Stimulated activated CD8-positive, alpha-beta memory T cell treated with anti-CD3 and anti-CD28 coated beads, Interleukin-12 subunit alpha, Interleukin-12 subunit beta, amount 100 ng/mL, for 1 hour (primary cell): Measurements from ENCODE around the gene XRCC1.
"Not testable (repeated sequence)": the region's sequence is repeated elsewhere in the genome, so short reads cannot be mapped to it uniquely, and the experiment has no call there.

Source experiments
- DNase-seq: peaks from one replicate; pipeline ENCODE4 v3.0.0-alpha.2; 2020; ENCODE audit warnings: low read depth

Gene XRCC1

GRCh38 chr19:43600326-43600725 is 25.0 kb upstream of the XRCC1 start:
- not testable (repeated sequence) for DNase-seq

DNA sequence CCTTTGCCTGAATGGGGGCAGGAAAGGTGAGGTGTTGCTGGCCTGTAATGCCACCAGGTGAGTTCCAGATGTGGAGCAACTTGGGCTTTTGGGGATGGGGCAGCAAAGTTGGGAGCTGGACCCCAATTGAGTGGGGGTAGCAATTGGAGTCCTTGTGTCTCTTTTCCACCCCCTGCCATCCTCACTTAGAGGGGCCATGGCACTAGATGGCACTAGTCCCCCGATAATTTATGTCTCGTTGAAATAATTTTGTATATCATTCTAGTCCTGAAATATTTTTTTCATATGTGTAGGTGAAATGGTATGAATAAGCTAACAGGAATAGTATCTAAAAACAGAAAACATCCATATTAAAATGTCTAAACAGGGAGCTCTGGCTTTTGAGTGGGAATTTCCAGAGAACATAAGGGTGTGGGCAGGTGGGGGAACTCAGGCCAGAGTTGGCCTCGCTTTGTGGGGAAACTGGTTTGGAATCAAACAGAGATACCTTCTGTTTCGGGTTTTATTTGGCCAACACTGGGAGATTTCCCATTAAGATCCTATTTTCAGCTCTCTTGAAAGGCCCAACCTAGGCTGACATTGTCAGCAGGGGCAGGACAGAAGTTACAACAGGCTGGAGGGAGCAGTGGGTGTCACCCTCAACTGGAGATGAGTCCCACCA is 24.4 kb upstream of the XRCC1 start:
- no peak for DNase-seq

- DNase-seq: no peak
These were observed 23.3 kb upstream of the XRCC1 start for GRCh38 chr19:43598445-43599240.

DNA sequence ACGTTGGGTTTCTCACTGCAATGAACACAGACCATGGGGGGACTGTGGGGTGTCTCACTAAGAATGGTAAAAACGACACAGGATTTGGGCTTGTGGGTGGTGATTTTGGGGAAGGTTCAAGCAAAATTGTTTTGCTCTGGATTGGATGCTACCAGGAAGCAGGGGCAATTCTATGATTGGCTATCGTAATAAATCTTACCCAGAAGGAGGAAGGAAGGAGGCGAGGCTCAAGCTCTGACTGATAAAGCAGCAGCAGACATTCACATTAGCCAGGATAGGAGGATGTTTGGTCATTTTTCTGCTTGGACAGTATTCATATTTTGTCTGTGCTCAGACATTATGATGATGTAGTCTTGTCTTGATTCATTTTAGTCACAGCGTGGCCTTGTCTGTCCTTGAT is 22.5 kb upstream of the XRCC1 start:
- no peak for DNase-seq

DNA sequence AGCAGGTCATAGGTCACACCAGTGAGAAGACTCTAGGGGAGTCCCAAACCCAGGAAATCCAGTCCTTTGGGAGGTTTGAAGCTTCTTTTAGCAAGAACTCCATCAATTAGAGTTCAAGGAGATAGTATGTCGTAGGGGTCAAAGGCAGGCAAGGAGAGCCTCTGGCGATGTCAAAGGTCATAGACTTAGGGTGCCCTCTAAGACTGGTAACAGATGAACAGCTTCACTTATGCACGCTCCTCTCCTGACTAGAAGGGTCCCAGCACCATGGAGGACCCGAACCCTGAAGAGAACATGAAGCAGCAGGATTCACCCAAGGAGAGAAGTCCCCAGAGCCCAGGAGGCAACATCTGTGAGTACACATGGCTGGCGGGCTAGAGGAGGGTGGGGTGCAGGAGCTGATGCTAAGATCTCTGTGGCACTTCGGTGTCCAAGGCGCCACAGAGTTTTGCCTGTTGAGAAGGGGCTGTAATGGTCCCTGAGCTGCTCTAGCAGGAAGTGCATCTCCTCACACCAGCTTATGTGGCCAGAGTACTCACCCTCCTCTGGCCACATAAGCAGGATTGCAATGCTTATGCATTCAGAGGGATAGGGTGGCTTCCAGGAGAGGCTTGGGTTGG is 21.6 kb upstream of the XRCC1 start:
- DNase-seq: no peak

GRCh38 chr19:43595999-43596841 is 20.9 kb upstream of the XRCC1 start, which contains the start of the genes IRGQ and ZNF576:
TSS of gene IRGQ (minus strand) at chr19:43596134. CDS start at chr19:43595338, 796 bp downstream.
TSS of gene ZNF576 (plus strand) at chr19:43596595. CDS start at chr19:43597109, 514 bp downstream.
- peak; percentile 100 for DNase-seq

GRCh38 chr19:43595605-43595998 is 20.3 kb upstream of the XRCC1 start:
- no peak for DNase-seq

DNA sequence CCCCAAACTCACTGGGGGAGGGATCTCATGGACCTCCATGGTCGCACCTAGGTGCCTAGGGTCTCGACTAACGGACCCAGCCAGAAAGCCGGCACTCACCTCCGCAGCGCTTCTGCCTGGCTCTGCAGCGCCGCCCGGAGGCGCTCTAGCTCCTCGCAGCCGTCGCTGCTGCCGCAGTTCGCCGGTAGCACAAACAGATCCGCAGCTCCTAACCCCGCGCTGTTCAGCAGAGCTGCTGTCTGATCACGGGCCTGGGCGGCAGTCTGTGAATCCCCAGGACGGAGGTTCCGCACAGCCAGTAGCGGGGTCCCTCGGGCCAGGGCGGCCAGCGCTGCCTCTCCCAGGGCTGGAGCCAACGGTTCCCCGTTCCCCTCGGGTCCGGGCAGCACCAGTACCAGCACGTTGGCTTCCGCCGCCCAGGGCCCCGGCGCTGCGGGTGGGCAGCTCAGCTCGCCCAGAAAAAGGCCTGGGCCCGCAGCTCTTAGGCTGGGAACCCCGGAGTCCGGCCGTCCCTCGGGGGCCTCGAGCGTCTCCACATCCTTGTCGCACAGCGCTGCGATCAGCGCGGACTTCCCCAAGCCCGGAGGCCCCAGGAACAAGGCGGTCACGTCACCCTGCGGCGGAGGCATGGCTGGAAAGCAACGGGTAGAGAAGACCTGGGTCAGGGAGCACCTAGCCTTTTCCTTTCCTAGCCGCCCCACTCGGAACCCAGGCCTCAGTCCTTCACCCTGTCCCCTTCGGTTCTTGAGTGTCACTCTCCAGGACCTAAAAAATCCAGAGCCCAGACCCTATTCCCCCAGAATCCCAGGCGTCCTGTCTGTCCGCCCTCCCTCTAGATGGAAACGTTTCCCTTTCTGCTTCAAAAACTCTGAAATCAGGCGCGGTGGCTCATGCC is 19.6 kb upstream of the XRCC1 start:
- DNase-seq: peak; percentile 51

GRCh38 chr19:43594081-43594697 is 18.9 kb upstream of the XRCC1 start:
- DNase-seq: no peak

DNA sequence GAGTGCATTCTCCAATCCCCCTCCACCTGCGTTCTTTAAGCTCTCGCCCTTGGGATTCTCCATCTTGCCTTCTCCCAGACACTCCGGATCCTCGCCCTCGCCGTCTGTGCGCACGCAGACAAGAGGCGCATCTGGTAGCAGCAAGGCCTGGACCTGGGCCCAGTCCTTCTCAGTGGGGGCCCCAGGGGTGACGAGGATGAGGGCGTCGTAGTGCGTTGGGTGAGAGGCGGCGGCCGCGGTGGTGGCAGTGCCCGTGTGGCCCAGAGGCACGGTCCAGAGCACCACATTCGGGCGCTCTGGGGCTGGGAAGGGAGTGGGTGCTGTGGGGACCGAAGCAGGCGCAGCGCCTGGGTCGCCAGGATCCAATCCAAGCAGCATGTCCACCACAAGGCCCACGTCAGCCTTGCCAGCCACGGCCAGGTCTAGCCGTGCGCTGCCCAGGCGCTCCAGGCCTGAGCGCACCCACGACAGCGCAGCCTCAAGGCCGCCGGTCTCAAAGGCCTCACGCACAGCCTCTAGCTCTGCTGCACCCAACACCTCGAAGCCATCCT is 17.5 kb upstream of the XRCC1 start:
- no peak for DNase-seq

DNA sequence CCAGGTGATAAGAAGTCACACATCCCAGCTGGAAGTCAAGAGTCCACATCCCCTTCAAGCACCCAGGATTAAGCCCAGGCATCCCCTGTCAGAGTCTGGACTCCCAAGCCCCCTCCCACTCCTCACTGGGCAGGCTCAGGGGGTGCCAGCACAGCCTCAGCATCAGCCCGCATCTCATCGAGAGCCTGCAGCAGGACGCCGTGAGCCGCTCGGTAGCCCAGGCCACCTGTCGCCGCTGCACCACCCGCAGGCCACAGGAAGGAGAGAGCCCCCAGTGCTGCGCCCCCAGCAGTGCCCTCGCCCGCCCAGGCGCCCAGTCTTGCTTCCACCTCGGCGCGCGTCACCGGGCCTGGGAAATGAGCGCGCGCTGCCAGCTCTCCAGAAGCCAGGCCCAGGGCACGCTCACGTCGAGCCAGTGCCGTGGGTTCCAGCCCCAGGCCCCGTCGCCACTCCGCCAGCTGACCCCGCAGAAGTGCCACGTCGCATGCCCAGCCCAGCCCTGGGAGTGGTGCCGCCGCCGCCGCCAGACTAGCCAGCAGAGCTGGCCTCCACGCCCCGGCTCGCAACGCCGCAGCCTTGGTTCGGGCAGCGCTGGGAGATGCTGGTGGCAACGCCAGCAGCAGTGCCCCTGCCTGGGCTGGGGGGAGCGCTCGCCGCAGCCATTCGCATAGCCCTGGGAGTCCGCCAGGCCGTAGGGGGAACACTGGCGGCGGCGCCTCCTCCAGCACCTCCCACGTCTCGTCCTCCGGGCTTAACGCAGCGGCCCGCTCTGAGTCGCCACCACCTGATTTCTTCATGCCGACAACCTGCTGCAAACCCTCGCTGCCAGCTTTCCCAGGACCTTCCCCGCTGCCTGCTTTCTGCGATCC is 16.8 kb upstream of the XRCC1 start:
- no peak for DNase-seq

GRCh38 chr19:43589678-43590077 is 14.4 kb upstream of the XRCC1 start:
- DNase-seq: no peak

DNA sequence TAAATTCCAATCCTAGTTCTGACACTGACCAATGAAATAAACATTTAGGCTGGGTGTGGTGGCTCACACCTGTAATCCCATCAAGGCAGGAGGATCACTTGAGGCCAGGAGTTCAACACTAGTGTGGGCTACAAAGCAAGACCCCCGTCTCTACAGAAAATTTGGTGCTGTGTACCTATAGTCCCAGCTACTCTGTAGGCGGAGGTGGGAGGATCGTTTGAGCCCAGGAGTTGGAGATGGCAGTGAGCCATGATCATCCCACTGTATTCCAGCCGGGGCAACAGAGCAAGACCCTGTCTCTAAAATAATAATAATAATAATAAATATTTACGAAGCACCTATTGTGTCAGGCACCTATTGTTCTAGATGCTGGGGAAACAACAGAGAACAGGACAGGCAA is 13.9 kb upstream of the XRCC1 start:
- no peak for DNase-seq

DNA sequence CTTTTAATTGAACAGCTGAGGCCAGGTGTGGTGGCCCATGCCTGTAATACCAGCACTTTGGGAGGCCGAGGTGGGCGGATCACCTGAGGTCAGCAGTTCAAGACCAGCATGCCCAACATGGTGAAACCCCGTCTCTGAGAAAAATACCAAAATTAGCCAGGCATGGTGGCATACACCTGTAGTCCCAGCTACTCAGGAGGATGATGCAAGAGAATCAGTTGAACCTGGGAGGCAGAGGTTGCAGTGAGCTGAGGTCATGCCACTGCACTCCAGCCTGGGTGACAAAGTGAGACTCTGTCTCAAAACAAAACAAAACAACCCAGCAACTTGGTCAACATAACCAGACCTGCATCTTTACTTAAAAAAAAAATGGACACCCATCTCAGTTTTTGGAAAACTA is 11.7 kb upstream of the XRCC1 start:
- not testable (repeated sequence) for DNase-seq

- DNase-seq: no peak
These were observed 11.0 kb upstream of the XRCC1 start for GRCh38 chr19:43586346-43586745.

- no peak for DNase-seq
These were observed 9.2 kb upstream of the XRCC1 start for GRCh38 chr19:43584484-43584883.

DNA sequence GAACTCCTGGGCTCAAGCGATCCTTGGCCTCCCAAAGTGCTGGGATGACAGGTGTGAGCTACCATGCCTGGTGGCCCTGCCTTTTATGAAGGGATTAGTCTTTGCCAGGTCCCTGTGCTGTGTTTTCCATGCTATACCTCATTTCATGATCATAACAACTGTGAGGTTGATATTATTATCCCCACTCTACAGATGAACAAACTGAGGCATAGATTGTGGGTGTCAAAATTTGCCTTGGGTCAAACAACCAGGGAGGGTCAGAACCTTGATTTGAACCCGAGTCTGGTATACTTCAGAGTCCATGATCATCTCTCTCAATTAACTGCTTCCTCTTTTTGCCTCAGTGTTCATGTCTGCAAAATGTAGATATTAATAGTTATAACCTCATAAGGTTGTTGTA is 7.2 kb upstream of the XRCC1 start:
- no peak for DNase-seq

- DNase-seq: no peak
These were observed 6.1 kb upstream of the XRCC1 start for GRCh38 chr19:43581467-43581866.

DNA sequence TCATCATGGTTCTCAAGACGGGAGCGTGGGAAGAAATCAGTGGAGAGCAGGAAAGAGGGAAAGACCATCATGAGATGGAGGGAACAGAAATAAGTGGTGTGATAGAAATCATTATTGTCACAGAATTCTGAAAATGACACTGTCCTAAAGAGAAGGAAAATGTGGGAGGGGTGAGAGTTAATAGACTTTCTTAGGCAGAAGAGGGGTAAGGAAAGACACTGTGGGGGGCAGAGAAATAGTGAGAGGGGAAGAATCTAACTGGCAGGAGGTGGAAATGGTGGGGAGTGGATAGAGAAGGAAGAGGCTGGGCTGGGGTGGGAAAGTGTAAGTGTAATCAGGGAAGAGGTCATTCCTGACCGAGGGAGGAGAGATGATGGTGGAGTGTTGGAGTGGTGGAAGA is 3.5 kb upstream of the XRCC1 start:
- DNase-seq: no peak
